GM21526 (cell line): ENCODE data around the gene NAA40.

Source experiments
- ATAC-seq: cut with Tn5 transposase; IDR thresholded peaks from one replicate; pipeline ENCODE4 v1.9.1; 2021; ENCODE audit warnings: moderate library complexity; ENCODE audit not compliant: unreplicated experiment, low FRiP score

NAA40 gene

DNA sequence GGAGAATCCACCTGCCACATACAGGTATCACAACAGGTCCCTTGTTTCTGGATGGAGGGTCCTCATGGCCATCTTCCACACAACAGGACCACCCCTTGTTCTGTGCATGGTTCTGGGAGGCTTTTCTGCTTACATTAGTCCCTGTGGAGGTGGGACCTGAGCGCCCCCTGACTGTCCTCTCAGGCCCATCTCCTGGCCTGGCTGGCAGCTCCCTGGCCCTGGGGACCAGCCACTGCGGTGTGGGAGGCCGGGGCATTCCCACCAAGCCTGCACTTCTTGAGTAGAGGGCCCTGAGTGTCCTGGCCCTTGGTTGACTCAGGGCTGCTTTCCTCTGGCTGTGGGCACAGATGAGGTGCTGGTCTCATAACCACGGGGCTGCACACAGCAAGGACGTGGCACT is 40.6 kb downstream of the NAA40 start:
- ATAC-seq, result no peak

GRCh38 chr11:63985812-63986155 is 47.0 kb downstream of the NAA40 start:
- ATAC-seq, result no peak

DNA sequence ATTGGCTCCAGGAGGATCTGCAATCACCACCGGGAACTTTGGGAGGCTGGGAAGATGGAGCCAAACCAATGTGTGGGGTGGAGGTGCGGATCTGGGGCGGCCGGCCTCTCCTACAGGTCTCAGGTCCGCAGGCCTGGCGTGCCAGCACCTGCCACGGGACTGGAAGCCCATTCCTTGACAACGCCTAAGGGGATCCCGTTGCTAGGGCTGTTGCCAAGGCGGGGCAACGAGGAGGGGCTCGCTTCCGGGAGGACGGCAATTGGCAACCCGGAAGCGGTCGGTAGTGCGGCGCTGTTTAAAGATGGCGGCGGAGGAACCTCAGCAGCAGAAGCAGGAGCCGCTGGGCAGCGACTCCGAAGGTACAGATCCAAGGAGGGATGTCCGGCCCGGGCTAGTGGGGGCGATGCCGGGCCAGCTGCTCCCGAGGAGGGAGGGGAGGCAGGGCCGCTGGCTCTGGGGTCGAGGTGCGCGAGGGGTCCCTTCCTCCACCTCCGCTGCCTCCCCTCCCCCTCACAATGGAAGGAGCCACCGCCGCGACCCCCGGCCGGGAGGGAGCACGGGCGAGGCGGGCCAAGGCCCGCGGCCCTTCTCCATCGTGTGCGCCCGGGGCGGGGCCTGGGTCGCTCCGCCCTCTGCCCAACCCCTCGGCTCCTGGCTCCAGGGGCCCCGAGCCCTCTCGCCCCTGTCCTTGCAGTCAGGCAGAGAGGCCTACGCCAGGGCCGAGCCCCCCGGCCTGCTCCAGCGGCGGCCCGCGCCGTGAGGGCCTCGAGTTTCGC is 47.5 kb downstream of the NAA40 start, which contains the start of gene OTUB1:
TSS of gene OTUB1 (plus strand) at position 283 of the 776 bp plus-strand sequence. CDS start at position 302, 19 bp downstream.
- peak; percentile 76 for ATAC-seq

- no peak for ATAC-seq
These were observed 48.2 kb downstream of the NAA40 start for GRCh38 chr11:63986932-63987513.

- ATAC-seq, result no peak
These were observed 52.8 kb downstream of the NAA40 start for GRCh38 chr11:63991558-63991957.

DNA sequence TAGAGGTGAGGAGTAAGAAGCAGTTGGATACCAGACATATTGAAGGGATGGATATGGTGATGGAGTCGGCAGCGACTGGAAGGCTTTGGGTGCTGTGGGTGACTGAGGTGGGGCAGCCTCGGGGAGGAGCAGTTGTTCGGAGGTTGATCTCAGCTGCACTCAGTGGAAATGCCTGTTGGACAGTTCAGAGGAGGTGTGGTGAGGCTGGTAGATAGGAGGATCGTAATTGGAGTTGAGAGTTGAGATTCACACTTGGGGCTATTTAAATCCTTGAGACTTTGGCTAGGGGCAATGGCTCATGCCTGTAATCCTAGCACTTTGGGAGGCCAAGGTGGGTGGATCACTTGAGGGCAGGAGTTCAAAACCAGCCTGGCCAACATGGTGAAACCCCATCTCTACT is 54.3 kb downstream of the NAA40 start:
- ATAC-seq, result no peak

GRCh38 chr11:63993993-63994392 is 55.2 kb downstream of the NAA40 start:
- ATAC-seq, result no peak

DNA sequence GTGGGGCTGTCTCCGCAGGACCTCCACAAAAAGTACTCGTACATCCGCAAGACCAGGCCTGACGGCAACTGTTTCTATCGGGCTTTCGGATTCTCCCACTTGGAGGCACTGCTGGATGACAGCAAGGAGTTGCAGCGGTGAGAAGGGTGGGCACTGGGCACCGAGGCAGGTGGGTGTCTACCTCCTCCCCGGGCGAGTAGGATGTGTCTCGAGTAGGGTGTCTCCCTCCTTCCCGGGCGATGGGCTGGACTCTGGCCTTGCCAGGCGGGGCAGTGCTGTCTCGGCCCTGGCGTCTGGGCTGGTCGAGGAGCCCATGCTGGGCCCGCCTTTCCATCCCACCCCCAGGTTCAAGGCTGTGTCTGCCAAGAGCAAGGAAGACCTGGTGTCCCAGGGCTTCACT is 57.7 kb downstream of the NAA40 start:
- no peak for ATAC-seq

GRCh38 chr11:63997104-63997700 is 58.4 kb downstream of the NAA40 start:
- ATAC-seq, result no peak

GRCh38 chr11:63997801-63998337 is 59.1 kb downstream of the NAA40 start:
- no peak for ATAC-seq

GRCh38 chr11:63998558-63999348 is 60.0 kb downstream of the NAA40 start:
- no peak for ATAC-seq

DNA sequence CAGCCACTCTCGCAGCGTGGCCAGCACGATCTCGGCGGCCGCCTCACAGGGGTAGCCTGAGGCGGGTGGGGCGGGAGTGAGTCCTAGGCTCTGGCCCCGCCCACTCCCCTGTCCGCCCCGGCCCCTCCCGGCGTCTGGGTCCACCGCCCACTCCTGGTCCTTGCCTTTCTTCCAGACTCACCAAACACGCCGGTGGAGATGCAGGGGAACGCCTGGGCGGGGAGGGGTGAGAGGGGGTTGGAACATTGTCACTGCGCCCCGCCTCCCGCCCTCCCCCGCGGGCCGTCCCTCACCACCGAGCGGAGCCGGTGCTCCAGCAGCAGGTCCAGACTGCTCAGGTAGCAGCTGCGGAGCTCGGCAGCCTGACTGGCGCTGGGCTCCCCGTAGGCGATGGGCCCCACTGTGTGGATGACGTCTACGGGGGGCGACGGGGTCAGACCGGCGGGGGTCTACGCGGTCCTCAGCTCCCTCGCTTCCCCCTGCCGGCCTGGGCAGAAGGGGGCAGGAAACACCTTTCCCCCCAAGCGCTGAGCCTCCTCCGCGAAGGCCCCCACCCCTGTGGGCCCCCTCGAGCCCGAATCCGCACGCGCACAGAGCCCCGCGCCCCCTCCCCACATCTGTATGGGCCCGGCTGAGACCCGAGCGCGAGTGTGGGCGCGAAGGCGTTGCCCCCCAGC is 60.7 kb downstream of the NAA40 start:
- no peak for ATAC-seq

DNA sequence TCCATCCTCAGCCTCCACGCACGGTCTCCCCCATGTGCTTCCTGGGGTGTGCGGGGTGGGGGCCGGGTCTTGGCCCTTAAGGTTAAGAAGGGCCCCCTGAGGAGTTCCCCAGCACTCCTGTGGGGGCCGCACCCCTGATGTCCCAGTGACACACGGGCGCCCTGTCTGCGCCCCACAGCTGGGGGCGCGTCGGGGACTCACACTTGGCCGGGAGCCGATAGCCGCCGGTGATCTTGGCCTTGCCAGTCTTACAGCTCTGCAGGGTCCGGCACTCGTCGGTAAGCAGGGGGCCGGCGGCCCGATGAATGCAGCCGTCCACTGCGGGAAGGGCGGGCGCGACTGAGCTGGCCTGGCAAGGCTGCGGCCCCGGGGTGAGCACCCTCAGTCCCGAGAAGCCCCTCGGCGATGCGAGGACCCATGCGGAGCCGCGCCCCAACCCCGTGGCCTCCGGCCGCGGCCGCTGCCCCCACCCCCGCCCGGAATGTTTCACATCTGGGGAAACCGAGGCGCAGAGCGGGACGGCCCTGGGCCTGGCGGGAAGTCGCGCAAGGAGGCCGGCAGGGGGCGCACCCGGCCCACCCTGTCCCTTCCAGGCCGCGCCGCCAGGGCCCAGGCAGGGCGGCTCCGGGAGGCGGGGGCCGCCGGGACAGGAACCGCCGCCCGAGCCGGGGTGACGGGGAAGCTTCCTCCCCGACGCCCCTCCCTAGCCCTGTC is 61.4 kb downstream of the NAA40 start:
- ATAC-seq, result no peak

DNA sequence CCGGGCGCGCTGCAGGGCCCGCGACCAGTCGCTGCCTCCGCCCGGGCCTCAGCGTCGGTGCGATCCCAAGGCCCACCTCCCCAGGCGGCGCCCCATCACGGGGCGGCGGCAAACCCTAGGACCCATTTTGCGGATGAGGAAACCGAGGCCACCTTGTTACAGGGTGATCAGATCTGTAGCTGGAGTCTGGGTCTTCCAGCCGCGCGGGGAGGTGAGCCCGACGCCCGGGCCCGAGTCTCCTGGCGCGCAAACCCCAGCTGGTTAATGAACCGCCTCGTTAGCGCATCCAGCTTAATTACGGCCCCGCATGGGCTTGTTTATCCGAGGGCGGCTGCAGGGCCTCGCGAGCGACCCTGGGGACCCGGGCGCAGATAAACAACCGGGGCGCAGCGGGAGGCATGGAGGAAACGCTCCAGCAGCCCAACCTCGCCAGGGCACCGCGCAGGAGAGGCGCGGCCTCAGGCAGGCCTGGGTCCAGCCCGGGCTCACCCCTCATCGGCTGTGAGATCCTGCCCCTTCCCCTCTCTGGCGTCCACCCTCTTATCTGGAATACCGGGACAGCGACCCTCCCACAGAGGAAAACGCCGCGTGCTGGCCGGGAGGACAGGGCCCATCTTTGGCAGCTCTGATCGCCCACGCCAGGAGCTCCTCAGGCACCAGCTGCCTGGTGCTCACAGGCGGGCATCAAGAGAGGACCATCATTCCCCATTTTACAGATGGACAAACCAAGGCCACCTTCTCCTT is 62.1 kb downstream of the NAA40 start:
- ATAC-seq, result no peak

GRCh38 chr11:64001484-64002420 is 63.0 kb downstream of the NAA40 start:
- no peak for ATAC-seq

DNA sequence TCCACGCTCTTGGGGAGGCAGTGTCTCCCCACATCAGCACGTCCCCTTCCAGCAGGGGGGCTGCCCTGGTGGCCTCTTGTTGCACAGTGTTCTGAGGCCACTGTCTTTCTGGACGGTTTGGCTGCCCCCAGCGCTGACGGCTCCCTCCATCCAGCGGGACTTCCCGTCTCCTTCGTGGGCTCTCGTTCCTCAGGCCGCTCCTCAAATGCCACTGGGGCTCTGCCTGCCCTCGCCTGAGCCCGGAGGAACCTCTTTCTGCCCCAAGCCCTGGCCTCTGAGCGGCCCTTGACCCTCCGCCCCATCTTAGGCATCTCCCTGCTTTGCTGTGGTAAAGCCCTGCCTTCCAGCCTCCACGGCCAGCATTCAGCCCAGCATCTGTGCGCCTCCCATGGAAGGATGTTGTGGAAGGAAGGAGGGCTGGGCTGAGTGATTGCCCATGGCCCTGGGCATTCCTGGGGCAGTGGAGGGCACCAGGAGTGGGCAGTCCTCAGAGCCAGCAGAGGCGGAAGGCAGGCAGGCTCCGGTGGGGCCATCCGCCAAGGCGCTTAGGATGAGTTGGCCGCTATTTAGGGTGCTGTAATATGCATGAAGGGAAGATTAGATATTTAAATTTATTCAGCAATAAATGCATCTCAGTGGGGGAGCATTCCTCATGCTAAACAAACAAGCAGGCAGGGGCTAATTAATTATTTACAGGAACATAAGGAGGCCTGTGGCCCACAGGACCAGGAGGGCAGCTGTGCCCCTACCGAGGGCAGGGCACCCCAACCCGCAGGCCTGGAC is 65.2 kb downstream of the NAA40 start:
- no peak for ATAC-seq

DNA sequence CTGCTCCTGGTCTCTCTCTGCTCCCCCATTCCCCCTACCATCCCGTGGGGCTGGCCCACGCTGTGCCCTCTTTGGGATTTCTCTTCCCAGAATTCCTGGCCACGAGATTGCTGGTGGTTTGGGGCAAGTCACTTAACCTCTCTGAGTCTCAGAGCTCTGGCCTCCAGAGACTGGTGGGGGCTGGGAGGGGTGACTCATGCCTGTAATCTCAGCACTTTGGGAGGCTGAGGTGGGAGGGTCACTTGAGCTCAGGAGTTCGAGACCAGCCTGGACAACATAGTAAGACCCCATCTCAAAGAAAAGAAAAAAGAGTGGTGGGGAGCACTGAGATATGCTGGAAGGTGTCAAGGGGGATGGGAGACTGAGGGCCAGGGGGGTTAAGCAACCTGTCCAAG is 65.8 kb downstream of the NAA40 start:
- ATAC-seq, result no peak
